Tibial nerve (tissue), 3 donors: Measurements from ENCODE around the gene EYA2.

Experiments
- CTCF ChIP-seq, 5 experiments: fragments of 200-600 bp in 3 of 5; fragments of 450-650 bp in 2 of 5; sonication (generic) in 3 of 5; IDR thresholded peaks; one replicate each; pipeline ENCODE4 v1.5.1; 2016 to 2019; ENCODE audit warnings: antibody characterized with exemption in 5 of 5, mild to moderate bottlenecking in 3 of 5, moderate library complexity in 2 of 5
- POLR2A ChIP-seq, 2 donors: fragments of 450-650 bp; IDR thresholded peaks; one replicate each; pipeline ENCODE4 v1.6.1; 2017; ENCODE audit warnings: antibody characterized with exemption in 2 of 2, mild to moderate bottlenecking in 2 of 2, moderate library complexity in 2 of 2

- no peak for TF ChIP-seq CTCF (IDR thresholded peaks at IDR 0.05)
- TF ChIP-seq POLR2A (IDR thresholded peaks at IDR 0.05) = no peak
Measured at GRCh38 chr20:47215653-47216397, 321.2 kb downstream of the EYA2 start.
